ENCODE data around the gene PRORP.

DNA sequence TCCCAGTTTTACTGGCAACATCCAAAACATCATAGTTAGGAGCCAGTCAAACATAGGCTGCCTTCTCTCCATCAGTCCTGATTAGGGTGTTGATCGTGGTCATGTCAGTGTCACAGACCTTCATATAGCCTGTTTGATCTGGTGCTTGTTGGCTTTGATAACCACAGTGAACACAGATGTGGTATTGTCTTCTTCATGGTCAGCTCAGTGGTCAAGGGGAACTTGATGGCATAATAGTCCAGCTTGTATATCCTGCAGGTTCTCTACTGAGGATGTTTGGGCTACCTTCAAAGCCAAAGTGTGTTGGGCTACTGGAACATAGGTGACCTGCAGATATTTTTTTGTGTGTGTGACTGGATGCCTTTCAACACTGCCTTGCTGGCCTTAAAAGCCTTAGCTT is 21.7 kb downstream of the PRORP start:
- TF ChIP-seq TEAD4 (IDR thresholded peaks at IDR 0.05) (no peak), NFIC (IDR thresholded peaks at IDR 0.05) (no peak), YY1 (IDR thresholded peaks at IDR 0.05; ENCODE audit: low read depth) (no peak), RAD21 (IDR thresholded peaks at IDR 0.05; ENCODE audit: low read depth) (no peak), MAX (IDR thresholded peaks at IDR 0.05) (no peak), CREB1 (IDR thresholded peaks at IDR 0.05; ENCODE audit: low read depth) (no peak), TAF1 (IDR thresholded peaks at IDR 0.05; ENCODE audit: low read depth) (no peak), REST (IDR thresholded peaks at IDR 0.05; ENCODE audit: low read depth) (no peak), CEBPB (IDR thresholded peaks at IDR 0.05) (no peak)
